Mucosa of stomach (tissue), 1 donor: Measurements from ENCODE around the gene AOC3.
A peak's percentile ranks its signal among the peaks of the same experiment; 100 is the strongest.
"Not testable (repeated sequence)": the region's sequence is repeated elsewhere in the genome, so short reads cannot be mapped to it uniquely, and the experiment has no call there.

ENCODE experiments used
- H3K27me3 ChIP-seq: one replicate; pipeline ENCODE4 v1.7.0; 2013; ENCODE audit warnings: mild to moderate bottlenecking, low read length; ENCODE audit not compliant: control insufficient read depth, insufficient read depth
- H3K36me3 ChIP-seq: one replicate; pipeline ENCODE4 v1.7.0; 2013; ENCODE audit warnings: low read length; ENCODE audit not compliant: control insufficient read depth, insufficient read depth
- H3K4me1 ChIP-seq: one replicate; pipeline ENCODE4 v1.7.0; 2013; ENCODE audit warnings: mild to moderate bottlenecking, low read length; ENCODE audit not compliant: control insufficient read depth, insufficient read depth
- H3K4me3 ChIP-seq: one replicate; pipeline ENCODE4 v1.7.0; 2013; ENCODE audit warnings: low read length
- H3K9ac ChIP-seq: one replicate; pipeline ENCODE4 v1.7.0; 2013; ENCODE audit warnings: mild to moderate bottlenecking, low read length, moderate library complexity
- H3K9me3 ChIP-seq: one replicate; pipeline ENCODE4 v1.7.0; 2013; ENCODE audit warnings: mild to moderate bottlenecking, low read length, moderate library complexity; ENCODE audit not compliant: control insufficient read depth
- donor health status: Pancreatic carcinoma.

AOC3 gene

DNA sequence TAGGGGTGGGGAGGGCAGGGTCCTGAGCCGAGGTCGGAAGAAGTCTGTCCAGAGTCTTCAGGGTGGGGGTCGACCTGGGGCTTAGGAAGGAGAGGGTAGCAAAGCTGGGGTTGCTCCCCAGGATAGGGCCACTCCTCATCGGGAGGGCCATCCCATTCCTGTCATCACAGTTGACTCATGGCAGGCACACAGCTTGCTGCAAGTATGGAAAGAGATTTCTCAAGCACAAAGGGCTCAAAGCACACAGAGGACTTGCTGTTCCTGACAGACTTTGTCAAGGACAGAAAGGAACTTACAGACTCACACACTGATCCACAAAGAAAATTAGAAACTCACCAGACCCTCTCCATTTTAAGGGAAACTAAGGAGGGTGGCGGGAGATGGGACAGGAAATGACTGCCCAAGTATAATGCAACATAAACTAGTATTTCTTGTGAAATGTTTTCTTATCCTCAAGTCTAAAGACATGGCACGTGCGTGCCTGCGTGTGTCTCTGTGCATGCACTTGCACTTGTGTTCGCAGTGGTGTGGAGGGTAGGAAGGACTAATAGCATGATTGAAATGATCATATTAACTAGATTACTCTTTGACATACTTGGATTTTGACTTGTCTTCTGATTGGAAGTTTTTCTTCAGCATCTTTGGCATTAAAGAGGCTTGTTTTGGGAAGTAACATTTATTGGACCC is 4.3 kb upstream of the AOC3 start:
- Histone ChIP-seq H3K9ac (no peak overlapping the region), H3K36me3 (peaks cover 7% of the 10 kb centered on the region), H3K4me1 (peaks cover 14% of the 10 kb centered on the region), H3K9me3 (no peaks in the 10 kb centered on the region), H3K27me3 (peaks cover 10% of the 10 kb centered on the region), H3K4me3 (no peak overlapping the region)

DNA sequence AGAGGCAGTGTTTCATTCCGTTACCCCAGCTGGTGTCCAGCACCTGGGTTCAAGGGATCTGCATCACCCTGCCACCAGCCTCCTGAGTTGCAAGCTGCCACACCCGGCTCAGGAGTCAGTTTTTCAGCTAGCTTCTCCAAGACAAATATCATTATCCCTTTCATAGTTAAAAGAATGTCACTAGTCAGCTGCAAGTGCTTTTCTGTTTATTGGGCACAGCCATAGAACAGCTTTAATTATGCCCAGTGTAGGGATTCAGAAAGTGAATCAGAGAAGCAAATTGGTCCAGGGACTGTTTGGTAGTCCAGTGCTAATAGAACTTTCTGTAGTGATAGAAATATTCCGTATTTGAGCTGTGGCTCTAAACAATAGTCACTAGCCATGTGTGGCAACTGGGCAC is 2.9 kb upstream of the AOC3 start:
- peaks cover 7% of the 10 kb centered on the region for H3K36me3 ChIP-seq
- no peak overlapping the region for H3K9ac ChIP-seq
- peaks cover 14% of the 10 kb centered on the region for H3K4me1 ChIP-seq
- no peak overlapping the region for H3K4me3 ChIP-seq
- peaks cover 10% of the 10 kb centered on the region for H3K27me3 ChIP-seq
- H3K9me3 ChIP-seq, result no peaks in the 10 kb centered on the region

DNA sequence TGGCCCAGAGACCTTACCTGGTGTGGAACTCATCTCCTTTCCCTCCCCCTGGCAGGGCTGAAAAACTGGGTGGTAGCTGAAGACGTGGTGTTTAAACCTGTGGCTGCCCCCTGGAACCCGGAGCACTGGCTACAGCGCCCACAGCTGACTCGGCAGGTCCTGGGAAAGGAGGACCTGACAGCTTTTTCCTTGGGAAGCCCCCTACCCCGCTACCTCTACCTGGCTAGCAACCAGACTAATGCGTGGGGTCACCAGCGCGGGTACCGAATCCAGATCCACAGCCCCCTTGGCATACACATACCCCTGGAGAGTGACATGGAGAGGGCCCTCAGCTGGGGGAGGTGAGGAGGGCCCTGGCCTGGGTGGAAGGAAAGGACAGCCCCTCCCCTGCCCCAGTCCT is 2.0 kb upstream of the AOC3 start:
- Histone ChIP-seq H3K4me1 (peaks cover 14% of the 10 kb centered on the region), H3K27me3 (peaks cover 10% of the 10 kb centered on the region)

DNA sequence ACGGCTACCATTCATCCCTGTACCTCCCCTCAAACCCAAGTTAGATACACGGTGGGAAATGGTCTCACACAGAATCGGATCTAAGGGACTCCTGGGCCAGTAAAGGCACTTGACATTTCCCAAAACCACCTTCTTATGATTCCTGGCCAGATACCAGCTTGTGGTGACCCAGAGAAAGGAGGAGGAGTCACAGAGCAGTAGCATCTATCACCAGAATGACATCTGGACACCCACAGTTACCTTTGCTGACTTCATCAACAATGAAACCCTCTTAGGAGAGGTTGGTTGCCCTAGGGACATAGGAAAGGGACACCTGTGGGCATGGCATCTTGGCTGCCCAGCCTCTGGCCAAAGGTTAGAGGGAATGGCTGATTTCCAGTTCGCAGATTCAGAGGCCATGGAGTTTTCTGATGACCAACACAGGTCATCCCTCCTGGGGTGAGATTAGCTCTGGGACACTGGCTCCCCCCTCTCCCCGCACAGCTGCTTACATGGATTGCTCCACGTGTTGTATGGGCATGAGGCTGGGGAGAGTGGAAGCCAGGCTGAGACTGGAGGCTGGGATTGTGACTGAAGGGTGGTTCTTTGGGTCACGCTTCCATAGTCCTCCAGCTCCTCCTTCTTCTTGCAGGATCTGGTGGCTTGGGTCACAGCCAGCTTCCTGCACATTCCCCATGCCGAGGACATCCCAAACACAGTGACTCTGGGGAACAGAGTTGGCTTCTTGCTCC is 1.4 kb upstream of the AOC3 start:
- H3K9me3 ChIP-seq, result no peaks in the 10 kb centered on the region
- H3K27me3 ChIP-seq, result peaks cover 10% of the 10 kb centered on the region
- H3K9ac ChIP-seq, result no peak overlapping the region
- H3K4me3 ChIP-seq, result no peak overlapping the region
- no peaks in the 10 kb centered on the region for H3K36me3 ChIP-seq
- peaks cover 14% of the 10 kb centered on the region for H3K4me1 ChIP-seq

More for the DNA sequence above, 2.0 kb upstream of the AOC3 start:
- Histone ChIP-seq H3K9me3 (no peaks in the 10 kb centered on the region), H3K9ac (no peak overlapping the region), H3K4me3 (no peak overlapping the region), H3K36me3 (peaks cover 3% of the 10 kb centered on the region)

DNA sequence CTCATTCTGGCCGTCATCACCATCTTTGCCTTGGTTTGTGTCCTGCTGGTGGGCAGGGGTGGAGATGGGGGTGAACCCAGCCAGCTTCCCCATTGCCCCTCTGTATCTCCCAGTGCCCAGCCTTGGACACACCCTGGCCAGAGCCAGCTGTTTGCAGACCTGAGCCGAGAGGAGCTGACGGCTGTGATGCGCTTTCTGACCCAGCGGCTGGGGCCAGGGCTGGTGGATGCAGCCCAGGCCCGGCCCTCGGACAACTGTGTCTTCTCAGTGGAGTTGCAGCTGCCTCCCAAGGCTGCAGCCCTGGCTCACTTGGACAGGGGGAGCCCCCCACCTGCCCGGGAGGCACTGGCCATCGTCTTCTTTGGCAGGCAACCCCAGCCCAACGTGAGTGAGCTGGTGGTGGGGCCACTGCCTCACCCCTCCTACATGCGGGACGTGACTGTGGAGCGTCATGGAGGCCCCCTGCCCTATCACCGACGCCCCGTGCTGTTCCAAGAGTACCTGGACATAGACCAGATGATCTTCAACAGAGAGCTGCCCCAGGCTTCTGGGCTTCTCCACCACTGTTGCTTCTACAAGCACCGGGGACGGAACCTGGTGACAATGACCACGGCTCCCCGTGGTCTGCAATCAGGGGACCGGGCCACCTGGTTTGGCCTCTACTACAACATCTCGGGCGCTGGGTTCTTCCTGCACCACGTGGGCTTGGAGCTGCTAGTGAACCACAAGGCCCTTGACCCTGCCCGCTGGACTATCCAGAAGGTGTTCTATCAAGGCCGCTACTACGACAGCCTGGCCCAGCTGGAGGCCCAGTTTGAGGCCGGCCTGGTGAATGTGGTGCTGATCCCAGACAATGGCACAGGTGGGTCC is 607 bp downstream of the AOC3 start:
- H3K9me3 ChIP-seq, H3K36me3 ChIP-seq, H3K4me3 ChIP-seq: not testable (repeated sequence)
- Histone ChIP-seq H3K9ac (peak overlapping the region; percentile 55), H3K4me1 (peaks cover 14% of the 10 kb centered on the region), H3K27me3 (peaks cover 10% of the 10 kb centered on the region)

DNA sequence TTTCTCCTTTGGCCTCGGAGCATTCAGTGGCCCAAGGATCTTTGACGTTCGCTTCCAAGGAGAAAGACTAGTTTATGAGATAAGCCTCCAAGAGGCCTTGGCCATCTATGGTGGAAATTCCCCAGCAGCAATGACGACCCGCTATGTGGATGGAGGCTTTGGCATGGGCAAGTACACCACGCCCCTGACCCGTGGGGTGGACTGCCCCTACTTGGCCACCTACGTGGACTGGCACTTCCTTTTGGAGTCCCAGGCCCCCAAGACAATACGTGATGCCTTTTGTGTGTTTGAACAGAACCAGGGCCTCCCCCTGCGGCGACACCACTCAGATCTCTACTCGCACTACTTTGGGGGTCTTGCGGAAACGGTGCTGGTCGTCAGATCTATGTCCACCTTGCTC is 1.4 kb downstream of the AOC3 start:
- H3K36me3 ChIP-seq, result no peaks in the 10 kb centered on the region
- no peaks in the 10 kb centered on the region for H3K9me3 ChIP-seq
- peaks cover 14% of the 10 kb centered on the region for H3K4me1 ChIP-seq
- no peak overlapping the region for H3K4me3 ChIP-seq
- H3K27me3 ChIP-seq, result peaks cover 10% of the 10 kb centered on the region
- peak overlapping the region; percentile 51 for H3K9ac ChIP-seq

DNA sequence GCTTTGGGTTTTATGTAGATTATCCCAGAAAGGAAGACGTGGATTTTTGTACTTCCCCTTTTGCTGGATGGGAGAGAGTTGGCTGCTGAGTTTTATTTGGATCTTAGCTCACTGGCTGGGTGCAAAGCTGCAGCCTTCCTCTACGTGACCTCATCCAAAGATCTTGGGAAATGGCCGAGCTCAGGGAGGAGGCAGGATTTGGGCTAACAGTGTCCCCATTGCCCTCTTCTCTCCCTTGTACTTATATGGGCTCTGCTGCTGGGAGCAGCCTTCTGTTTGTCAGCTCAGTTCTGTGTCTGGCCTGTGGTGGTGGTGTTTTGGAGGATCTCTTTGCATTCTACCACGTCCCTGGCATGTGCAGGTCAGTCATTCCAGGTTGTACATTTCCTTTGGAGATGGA is 2.0 kb downstream of the AOC3 start:
- Histone ChIP-seq H3K27me3 (peaks cover 10% of the 10 kb centered on the region), H3K36me3 (no peaks in the 10 kb centered on the region), H3K9ac (peak overlapping the region; percentile 51), H3K4me3 (no peak overlapping the region), H3K9me3 (no peaks in the 10 kb centered on the region), H3K4me1 (peaks cover 14% of the 10 kb centered on the region)

DNA sequence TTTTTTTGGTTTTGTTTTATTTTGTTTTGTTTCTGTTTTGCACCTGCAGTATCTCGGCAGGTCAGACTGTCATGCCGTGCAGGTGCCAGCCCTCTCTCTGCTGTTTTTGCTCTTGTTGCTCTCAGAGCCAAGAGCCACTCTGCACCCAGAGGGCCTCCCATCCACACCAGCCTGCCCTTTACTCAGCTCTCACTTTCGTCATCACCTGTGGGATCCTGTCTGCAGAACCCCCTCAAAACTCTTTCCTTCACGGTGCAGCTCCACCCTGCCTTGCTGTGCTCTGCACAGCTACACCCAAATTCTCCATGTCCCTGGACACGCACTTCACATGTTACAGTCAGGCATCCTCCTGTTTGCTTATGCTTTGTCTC is 2.6 kb downstream of the AOC3 start:
- H3K4me1 ChIP-seq, result peaks cover 14% of the 10 kb centered on the region
- H3K9ac ChIP-seq, result no peak overlapping the region
- H3K4me3 ChIP-seq, result no peak overlapping the region
- H3K27me3 ChIP-seq, result peaks cover 10% of the 10 kb centered on the region
- H3K9me3 ChIP-seq, result no peaks in the 10 kb centered on the region
- no peaks in the 10 kb centered on the region for H3K36me3 ChIP-seq

DNA sequence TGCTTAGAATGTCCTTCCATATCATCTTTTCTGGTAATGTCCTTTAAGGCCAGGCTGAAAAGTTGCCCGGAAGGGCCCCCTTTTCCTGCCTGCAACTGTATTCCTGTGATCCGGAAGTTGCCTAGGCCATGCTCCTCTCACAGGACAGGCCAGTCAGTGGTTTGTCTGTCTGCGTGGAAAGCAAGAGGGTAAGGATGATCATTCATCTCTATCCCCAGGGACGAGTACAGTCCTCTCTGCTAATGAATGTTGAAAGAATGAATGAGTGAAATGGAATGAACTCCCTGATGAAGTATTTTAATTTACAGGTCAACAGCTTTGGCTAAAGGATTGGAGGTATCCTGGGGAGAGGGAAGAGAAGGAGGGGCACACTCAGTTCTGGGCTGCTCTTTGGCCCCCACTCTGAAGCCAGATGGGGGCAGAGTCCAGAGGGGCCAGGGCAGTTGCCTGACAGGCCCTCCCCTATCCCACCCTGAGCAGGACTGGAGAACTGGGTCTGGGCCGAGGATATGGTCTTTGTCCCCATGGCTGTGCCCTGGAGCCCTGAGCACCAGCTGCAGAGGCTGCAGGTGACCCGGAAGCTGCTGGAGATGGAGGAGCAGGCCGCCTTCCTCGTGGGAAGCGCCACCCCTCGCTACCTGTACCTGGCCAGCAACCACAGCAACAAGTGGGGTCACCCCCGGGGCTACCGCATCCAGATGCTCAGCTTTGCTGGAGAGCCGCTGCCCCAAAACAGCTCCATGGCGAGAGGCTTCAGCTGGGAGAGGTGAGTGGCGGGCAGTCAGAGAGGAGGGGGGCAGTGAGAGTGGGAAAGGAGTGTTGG is 3.2 kb downstream of the AOC3 start:
- peaks cover 14% of the 10 kb centered on the region for H3K4me1 ChIP-seq
- H3K9ac ChIP-seq, result no peak overlapping the region
- H3K9me3 ChIP-seq, result no peaks in the 10 kb centered on the region
- H3K4me3 ChIP-seq, result no peak overlapping the region
- H3K27me3 ChIP-seq, result peaks cover 7% of the 10 kb centered on the region
- no peaks in the 10 kb centered on the region for H3K36me3 ChIP-seq

DNA sequence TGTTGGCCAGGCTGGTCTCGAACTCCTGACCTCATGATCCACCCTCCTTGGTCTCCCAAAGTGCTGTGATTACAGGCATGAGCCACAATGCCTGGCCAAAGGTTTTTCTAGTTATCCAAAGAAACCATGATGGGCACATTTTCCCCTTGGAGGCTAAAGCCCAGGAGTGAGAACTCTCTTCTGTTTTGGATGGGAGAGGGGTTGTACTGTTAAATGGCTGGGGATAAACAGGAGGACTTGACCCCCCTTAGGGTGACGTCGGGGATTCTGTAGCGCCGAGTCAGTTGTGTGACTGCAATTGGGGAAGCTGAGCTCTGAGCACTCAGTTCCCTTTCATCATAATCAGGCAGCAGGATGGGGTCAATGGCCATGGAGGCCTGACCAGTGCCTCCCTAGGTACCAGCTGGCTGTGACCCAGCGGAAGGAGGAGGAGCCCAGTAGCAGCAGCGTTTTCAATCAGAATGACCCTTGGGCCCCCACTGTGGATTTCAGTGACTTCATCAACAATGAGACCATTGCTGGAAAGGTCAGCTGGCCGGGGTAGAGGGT is 4.1 kb downstream of the AOC3 start:
- Histone ChIP-seq H3K9me3 (no peaks in the 10 kb centered on the region), H3K9ac (no peak overlapping the region), H3K4me3 (no peak overlapping the region), H3K36me3 (no peaks in the 10 kb centered on the region), H3K27me3 (no peaks in the 10 kb centered on the region), H3K4me1 (peaks cover 6% of the 10 kb centered on the region)

DNA sequence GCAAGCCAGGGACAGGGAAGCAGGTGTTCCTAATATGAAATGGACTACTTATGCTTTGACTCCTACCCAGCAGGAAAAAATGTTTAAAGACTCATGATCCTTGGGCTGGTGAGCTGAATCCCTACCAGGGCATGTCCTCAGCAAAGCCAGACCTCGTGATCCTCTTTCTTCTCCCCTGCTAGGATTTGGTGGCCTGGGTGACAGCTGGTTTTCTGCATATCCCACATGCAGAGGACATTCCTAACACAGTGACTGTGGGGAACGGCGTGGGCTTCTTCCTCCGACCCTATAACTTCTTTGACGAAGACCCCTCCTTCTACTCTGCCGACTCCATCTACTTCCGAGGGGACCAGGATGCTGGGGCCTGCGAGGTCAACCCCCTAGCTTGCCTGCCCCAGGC is 5.1 kb downstream of the AOC3 start:
- not testable (repeated sequence) for H3K9ac ChIP-seq, H3K4me3 ChIP-seq, H3K4me1 ChIP-seq, H3K27me3 ChIP-seq, H3K36me3 ChIP-seq, H3K9me3 ChIP-seq
